A549 (cell line): ENCODE results near the gene STIM1. TPM values are rescaled to one million over a fixed set of nuclear protein-coding genes. Genes with fewer than 3 reads are reported as not detected.

ENCODE experiments used
- ATAC-seq, 2 experiments: fragments of 200-7000 bp in 1 of 2; fragments of >200 bp in 1 of 2; cut with Nextera tagmentation in 1 of 2; cut with Tn5 transposase in 1 of 2; 3 replicates each; pipeline versions ENCODE4 v1.8.0 to v1.9.1; 2018 to 2020; ENCODE audit warnings: mild to moderate bottlenecking in 1 of 2, moderate library complexity in 1 of 2
- CTCF ChIA-PET: fragments of 300-600 bp; sonication (Branson Sonifier 250); formaldehyde crosslinking; extraction: SDS; loops from one replicate; lab custom pipeline; 2021; ENCODE audit warnings: antibody characterized with exemption, inconsistent platforms; lab: Yijun Ruan, JAX
- POLR2A ChIA-PET: fragments of 350-600 bp; formaldehyde crosslinking; extraction: SDS; loops from one replicate; lab custom pipeline; 2021; ENCODE audit warnings: antibody characterized with exemption, inconsistent platforms; lab: Yijun Ruan, JAX
- DNase-seq, 2 experiments: peaks; one replicate each; pipeline versions ENCODE4 v3.0.0 to v3.0.0-alpha.2; 2011 to 2016; ENCODE audit warnings: low read depth in 1 of 2, low spot score in 1 of 2
- FAIRE-seq: peaks from 2 replicates; lab custom pipeline; 2011; peaks lifted over from hg19 to GRCh38; lab: Jason Lieb, UNC
- H3K27ac ChIP-seq, 2 experiments: fragments of >200 bp; sonication (Bioruptor Twin); formaldehyde crosslinking; 3 replicates each; pipeline ENCODE4 v1.5.1; 2016 to 2017
- H3K4me1 ChIP-seq: fragments of >200 bp; sonication (Bioruptor Twin); formaldehyde crosslinking; 3 replicates; pipeline ENCODE4 v1.6.1; 2016
- H3K4me2 ChIP-seq: fragments of >200 bp; sonication (Bioruptor Twin); formaldehyde crosslinking; 3 replicates; pipeline ENCODE4 v1.6.1; 2016
- H3K4me3 ChIP-seq: fragments of >200 bp; sonication (Bioruptor Twin); formaldehyde crosslinking; 3 replicates; pipeline ENCODE4 v1.5.1; 2016
- H3K9me3 ChIP-seq: fragments of >200 bp; sonication (Bioruptor Twin); formaldehyde crosslinking; 3 replicates; pipeline ENCODE4 v1.6.1; 2016
- BHLHE40 ChIP-seq: IDR thresholded peaks from 2 replicates; pipeline ENCODE4 v1.6.1; 2012; ENCODE audit warnings: low read depth, low read length, inconsistent platforms
- CEBPB ChIP-seq, 2 experiments: fragments of >200 bp in 1 of 2; sonication (Bioruptor Twin) in 1 of 2; formaldehyde crosslinking in 1 of 2; IDR thresholded peaks; 2 replicates each; pipeline ENCODE4 v1.6.1; 2012 to 2016
- EHF ChIP-seq: fragments of 250-450 bp; sonication (Bioruptor Pico); IDR thresholded peaks from 2 replicates; pipeline ENCODE4 v1.5.0; 2020; ENCODE audit warnings: mild to moderate bottlenecking
- EP300 ChIP-seq, 2 experiments: fragments of >200 bp; sonication (Bioruptor Twin); formaldehyde crosslinking; IDR thresholded peaks; 2 replicates in 1 of 2; 3 replicates in 1 of 2; pipeline ENCODE4 v1.6.1; 2016 to 2017
- ESRRA ChIP-seq: fragments of 150-350 bp; IDR thresholded peaks from 2 replicates; pipeline ENCODE4 v1.6.1; 2014; ENCODE audit warnings: mild to moderate bottlenecking, low read length, borderline replicate concordance
- FOSB ChIP-seq: fragments of 250-450 bp; sonication (Bioruptor Pico); IDR thresholded peaks from 2 replicates; pipeline ENCODE4 v1.5.0; 2020; ENCODE audit warnings: mild to moderate bottlenecking, moderate library complexity
- FOXS1 ChIP-seq: fragments of 250-450 bp; sonication (Bioruptor Pico); IDR thresholded peaks from 2 replicates; pipeline ENCODE4 v1.5.0; 2020; ENCODE audit warnings: mild to moderate bottlenecking, moderate library complexity
- GATA3 ChIP-seq: IDR thresholded peaks from 2 replicates; pipeline ENCODE4 v1.6.1; 2012; ENCODE audit warnings: borderline replicate concordance
- HOXA7 ChIP-seq: fragments of 250-450 bp; sonication (Bioruptor Pico); IDR thresholded peaks from 2 replicates; pipeline ENCODE4 v1.5.0; 2020; ENCODE audit warnings: mild to moderate bottlenecking, moderate library complexity
- HOXB5 ChIP-seq: fragments of 250-450 bp; sonication (Bioruptor Pico); IDR thresholded peaks from 2 replicates; pipeline ENCODE4 v1.5.0; 2020; ENCODE audit warnings: mild to moderate bottlenecking, moderate library complexity
- JUNB ChIP-seq: fragments of >200 bp; sonication (Bioruptor Twin); formaldehyde crosslinking; IDR thresholded peaks from 2 replicates; pipeline ENCODE4 v1.6.1; 2016
- MAFK ChIP-seq: fragments of 450-650 bp; IDR thresholded peaks from 2 replicates; pipeline ENCODE4 v1.6.1; 2014; ENCODE audit not compliant: partially characterized antibody
- POLR2A ChIP-seq: IDR thresholded peaks from 2 replicates; pipeline ENCODE4 v1.6.1; 2012; ENCODE audit warnings: mild to moderate bottlenecking, low read length
- POLR2AphosphoS2 ChIP-seq: conservative IDR thresholded peaks from 2 replicates; pipeline ENCODE4 v1.6.1; 2012; ENCODE audit warnings: low read length, improper control_type of control experiment, inconsistent platforms
- RAD21 ChIP-seq, 2 experiments: fragments of >200 bp in 1 of 2; sonication (Bioruptor Twin) in 1 of 2; formaldehyde crosslinking in 1 of 2; IDR thresholded peaks in 1 of 2; conservative IDR thresholded peaks in 1 of 2; 2 replicates in 1 of 2; 3 replicates in 1 of 2; pipeline ENCODE4 v1.6.1; 2012 to 2018; ENCODE audit warnings: inconsistent platforms in 1 of 2
- RARB ChIP-seq: fragments of 250-450 bp; sonication (Bioruptor Pico); IDR thresholded peaks from 2 replicates; pipeline ENCODE4 v1.8.0; 2021; ENCODE audit warnings: mild to moderate bottlenecking, moderate library complexity
- RCOR1 ChIP-seq: fragments of 150-350 bp; IDR thresholded peaks from 2 replicates; pipeline ENCODE4 v1.6.1; 2014; ENCODE audit warnings: antibody characterized with exemption, low read length, low read depth
- SMC3 ChIP-seq: fragments of >200 bp; sonication (Bioruptor Twin); formaldehyde crosslinking; IDR thresholded peaks from 3 replicates; pipeline ENCODE4 v1.6.1; 2018; ENCODE audit warnings: inconsistent platforms
- TFCP2L1 ChIP-seq: fragments of 250-450 bp; sonication (Bioruptor Pico); IDR thresholded peaks from 2 replicates; pipeline ENCODE4 v1.5.0; 2021; ENCODE audit warnings: mild to moderate bottlenecking
- TP53 ChIP-seq: fragments of 250-450 bp; sonication (Bioruptor Pico); IDR thresholded peaks from 2 replicates; pipeline ENCODE4 v1.5.0; 2021; ENCODE audit warnings: mild to moderate bottlenecking, moderate library complexity
- ZFP36 ChIP-seq: fragments of 450-650 bp; IDR thresholded peaks from 2 replicates; pipeline ENCODE4 v1.6.1; 2014; ENCODE audit warnings: borderline replicate concordance; ENCODE audit not compliant: partially characterized antibody
- ZSCAN20 ChIP-seq: fragments of 250-450 bp; sonication (Bioruptor Pico); IDR thresholded peaks from 2 replicates; pipeline ENCODE4 v1.8.0; 2022; ENCODE audit warnings: mild to moderate bottlenecking, moderate library complexity
- WGBS: methylation state at CpG from one replicate; pipeline ENCODE4 v1.1.6; 2017; ENCODE audit errors: missing lambda C conversion rate; 5-methylcytosine and 5-hydroxymethylcytosine counted together
- polyA plus RNA-seq, 4 experiments: library from polyadenylated mRNA; depleted of rRNA in 3 of 4; stranded (reverse); fragments of >200 nt; fragmentation: RNase III in 1 of 4; extraction: RNeasy Plus Mini Kit Qiagen cat#74134 plus additional on column Dnase treatment in 1 of 4; gene quantifications; 2 replicates in 3 of 4; 3 replicates in 1 of 4; pipeline ENCODE4 v1.2.3, GENCODE V29; 2011 to 2017
- TF ChIP-seq, protein P1 (sequence below): fragments of 200-600 bp; sonication (generic); IDR thresholded peaks from 2 replicates; pipeline ENCODE4 v1.6.1; 2016; ENCODE audit warnings: antibody characterized with exemption, mild to moderate bottlenecking, moderate library complexity
- TF ChIP-seq, protein P2 (sequence below): IDR thresholded peaks from 2 replicates; pipeline ENCODE4 v1.6.1; 2012
- TF ChIP-seq, protein P3 (sequence below): fragments of >200 bp; sonication (Bioruptor Twin); formaldehyde crosslinking; IDR thresholded peaks from 2 replicates; pipeline ENCODE4 v1.6.1; 2016
- TF ChIP-seq, protein P4 (sequence below): fragments of 450-650 bp; IDR thresholded peaks from 2 replicates; pipeline ENCODE4 v1.6.1; 2014; ENCODE audit warnings: antibody characterized with exemption
- TF ChIP-seq, protein P5 (sequence below): IDR thresholded peaks from 2 replicates; pipeline ENCODE4 v1.6.1; 2012
- TF ChIP-seq, protein P6 (sequence below): IDR thresholded peaks from 2 replicates; pipeline ENCODE4 v1.6.1; 2012; ENCODE audit warnings: low read depth, borderline replicate concordance

Gene STIM1
- polyA plus RNA-seq, 2 of the 4 experiments (the other 2 are of a cell fraction) = 35.2 to 38.7 TPM

DNA sequence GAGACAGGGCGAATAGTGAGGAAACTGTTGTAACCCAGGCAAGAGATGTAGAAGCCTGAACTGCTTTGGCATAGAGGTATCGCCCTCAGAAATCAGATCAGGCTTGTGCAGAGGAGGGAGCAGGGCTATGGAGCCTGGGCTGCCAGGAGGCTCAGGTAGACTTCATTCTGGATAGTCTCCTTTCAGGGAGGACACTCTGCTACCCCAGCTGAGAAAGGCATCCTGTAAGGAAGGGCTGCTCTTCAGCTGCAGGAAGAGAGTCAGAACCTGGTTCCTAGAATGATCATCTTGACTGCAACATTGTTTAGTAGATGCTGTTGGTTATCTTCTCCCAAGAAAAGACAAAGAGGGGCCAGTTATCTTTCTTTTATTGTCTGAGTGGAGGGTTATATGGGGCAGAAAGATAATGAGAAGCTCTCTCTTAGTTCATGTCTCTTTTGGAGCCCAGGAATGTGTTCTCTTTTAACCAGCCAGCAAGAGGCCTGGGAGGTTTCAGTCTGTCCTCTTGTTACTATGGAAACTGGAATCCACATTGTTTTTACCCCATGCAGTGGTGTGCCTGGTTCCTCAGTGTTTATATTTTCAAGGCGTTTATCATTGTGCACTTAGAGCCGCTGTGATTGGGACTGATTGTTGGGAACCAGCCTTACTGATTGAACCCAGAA is 95.7 kb downstream of the STIM1 start (continued):
- TF ChIP-seq, protein P1, sequence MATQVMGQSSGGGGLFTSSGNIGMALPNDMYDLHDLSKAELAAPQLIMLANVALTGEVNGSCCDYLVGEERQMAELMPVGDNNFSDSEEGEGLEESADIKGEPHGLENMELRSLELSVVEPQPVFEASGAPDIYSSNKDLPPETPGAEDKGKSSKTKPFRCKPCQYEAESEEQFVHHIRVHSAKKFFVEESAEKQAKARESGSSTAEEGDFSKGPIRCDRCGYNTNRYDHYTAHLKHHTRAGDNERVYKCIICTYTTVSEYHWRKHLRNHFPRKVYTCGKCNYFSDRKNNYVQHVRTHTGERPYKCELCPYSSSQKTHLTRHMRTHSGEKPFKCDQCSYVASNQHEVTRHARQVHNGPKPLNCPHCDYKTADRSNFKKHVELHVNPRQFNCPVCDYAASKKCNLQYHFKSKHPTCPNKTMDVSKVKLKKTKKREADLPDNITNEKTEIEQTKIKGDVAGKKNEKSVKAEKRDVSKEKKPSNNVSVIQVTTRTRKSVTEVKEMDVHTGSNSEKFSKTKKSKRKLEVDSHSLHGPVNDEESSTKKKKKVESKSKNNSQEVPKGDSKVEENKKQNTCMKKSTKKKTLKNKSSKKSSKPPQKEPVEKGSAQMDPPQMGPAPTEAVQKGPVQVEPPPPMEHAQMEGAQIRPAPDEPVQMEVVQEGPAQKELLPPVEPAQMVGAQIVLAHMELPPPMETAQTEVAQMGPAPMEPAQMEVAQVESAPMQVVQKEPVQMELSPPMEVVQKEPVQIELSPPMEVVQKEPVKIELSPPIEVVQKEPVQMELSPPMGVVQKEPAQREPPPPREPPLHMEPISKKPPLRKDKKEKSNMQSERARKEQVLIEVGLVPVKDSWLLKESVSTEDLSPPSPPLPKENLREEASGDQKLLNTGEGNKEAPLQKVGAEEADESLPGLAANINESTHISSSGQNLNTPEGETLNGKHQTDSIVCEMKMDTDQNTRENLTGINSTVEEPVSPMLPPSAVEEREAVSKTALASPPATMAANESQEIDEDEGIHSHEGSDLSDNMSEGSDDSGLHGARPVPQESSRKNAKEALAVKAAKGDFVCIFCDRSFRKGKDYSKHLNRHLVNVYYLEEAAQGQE = no peak
- TF ChIP-seq FOXS1 (CRISPR knock-in tag) = no peak

DNA sequence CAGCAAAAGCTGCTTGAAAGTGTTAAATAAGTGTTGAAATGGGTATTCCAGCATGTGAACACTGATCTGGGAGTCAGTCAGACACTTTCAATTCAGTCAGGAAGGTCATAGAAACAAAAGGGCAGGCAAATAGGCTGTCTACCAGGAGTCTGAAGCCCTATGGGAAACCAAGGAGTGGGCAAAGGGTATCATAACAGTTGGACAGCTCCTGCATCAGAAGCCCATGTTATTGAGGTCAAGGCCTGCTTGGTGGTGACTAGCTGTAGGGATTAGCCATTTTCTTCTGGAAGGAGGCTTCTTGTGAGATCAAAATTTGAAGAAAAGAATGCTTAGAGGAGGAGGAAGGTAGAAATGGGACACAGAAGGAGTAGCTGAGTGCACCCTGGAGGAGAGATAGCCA is 97.3 kb downstream of the STIM1 start:
- Histone ChIP-seq H3K27ac (no peak overlapping the region), H3K4me1 (peaks cover 16% of the 10 kb centered on the region), H3K9me3 (no peaks in the 10 kb centered on the region), H3K4me2 (no peak overlapping the region), H3K4me3 (no peak overlapping the region)
- DNase-seq = no peak
- no peak for ATAC-seq
- no peak for FAIRE-seq
- ChIA-PET POLR2A (interaction anchor here (0.6 kb wide), 1 partner anchor 112 kb away, joined by 4 read pairs; the partner anchor contains the start of gene RHOG), CTCF (interaction anchor here (1.3 kb wide), 1 partner anchor 98 kb away, joined by 4 read pairs; the partner anchor contains the start of gene STIM1)
- no peak for TF ChIP-seq POLR2A
- TF ChIP-seq HOXB5 (CRISPR knock-in tag) = no peak
- no peak for TF ChIP-seq CEBPB (IDR thresholded peaks at IDR 0.05)
- TF ChIP-seq, protein P2, sequence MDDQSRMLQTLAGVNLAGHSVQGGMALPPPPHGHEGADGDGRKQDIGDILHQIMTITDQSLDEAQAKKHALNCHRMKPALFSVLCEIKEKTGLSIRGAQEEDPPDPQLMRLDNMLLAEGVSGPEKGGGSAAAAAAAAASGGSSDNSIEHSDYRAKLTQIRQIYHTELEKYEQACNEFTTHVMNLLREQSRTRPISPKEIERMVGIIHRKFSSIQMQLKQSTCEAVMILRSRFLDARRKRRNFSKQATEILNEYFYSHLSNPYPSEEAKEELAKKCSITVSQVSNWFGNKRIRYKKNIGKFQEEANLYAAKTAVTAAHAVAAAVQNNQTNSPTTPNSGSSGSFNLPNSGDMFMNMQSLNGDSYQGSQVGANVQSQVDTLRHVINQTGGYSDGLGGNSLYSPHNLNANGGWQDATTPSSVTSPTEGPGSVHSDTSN = no peak
- no peak for TF ChIP-seq RAD21 (conservative IDR thresholded peaks at IDR 0.05 in 1 of 2, IDR thresholded peaks at IDR 0.05 in 1 of 2)
- TF ChIP-seq RCOR1 = no peak
- no peak for TF ChIP-seq EHF (CRISPR knock-in tag)
- no peak for TF ChIP-seq HOXA7 (CRISPR knock-in tag)
- TF ChIP-seq FOSB = no peak
- no peak for TF ChIP-seq ZFP36
- no peak for TF ChIP-seq BHLHE40
- TF ChIP-seq POLR2AphosphoS2 = no peak
- TF ChIP-seq JUNB = no peak
- no peak for TF ChIP-seq TP53
- TF ChIP-seq, protein P3, sequence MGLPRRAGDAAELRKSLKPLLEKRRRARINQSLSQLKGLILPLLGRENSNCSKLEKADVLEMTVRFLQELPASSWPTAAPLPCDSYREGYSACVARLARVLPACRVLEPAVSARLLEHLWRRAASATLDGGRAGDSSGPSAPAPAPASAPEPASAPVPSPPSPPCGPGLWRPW = no peak

DNA sequence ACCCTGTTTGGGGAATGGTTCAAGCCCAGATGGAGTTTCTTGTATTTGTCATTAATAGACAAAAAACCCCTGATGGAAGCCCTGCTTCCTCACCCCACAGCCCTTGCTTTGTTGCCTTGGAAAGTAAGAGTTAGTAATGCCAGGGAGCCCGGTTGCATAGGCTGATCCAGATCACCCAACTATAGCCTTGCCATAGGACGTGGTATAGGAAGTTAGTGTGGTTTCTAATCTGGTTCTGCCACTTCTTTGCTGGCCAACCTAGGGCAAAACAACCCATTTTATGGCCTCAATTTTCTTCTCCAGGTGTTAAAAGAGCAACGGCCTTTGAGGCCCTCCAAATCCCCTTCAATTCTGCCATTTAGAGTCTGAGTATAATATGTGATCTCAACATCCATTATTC is 97.9 kb downstream of the STIM1 start:
- Histone ChIP-seq H3K27ac (no peak overlapping the region), H3K4me2 (no peak overlapping the region), H3K4me3 (no peak overlapping the region), H3K4me1 (peaks cover 16% of the 10 kb centered on the region), H3K9me3 (no peaks in the 10 kb centered on the region)
- CTCF ChIA-PET = interaction anchor here (1.3 kb wide), 1 partner anchor 99 kb away, joined by 4 read pairs; the partner anchor contains the start of gene STIM1
- ATAC-seq (no peak), FAIRE-seq (no peak), DNase-seq (no peak)
- POLR2A ChIA-PET = interaction anchor here (0.6 kb wide), 1 partner anchor 113 kb away, joined by 4 read pairs; the partner anchor contains the start of gene RHOG
- TF ChIP-seq, protein P4, sequence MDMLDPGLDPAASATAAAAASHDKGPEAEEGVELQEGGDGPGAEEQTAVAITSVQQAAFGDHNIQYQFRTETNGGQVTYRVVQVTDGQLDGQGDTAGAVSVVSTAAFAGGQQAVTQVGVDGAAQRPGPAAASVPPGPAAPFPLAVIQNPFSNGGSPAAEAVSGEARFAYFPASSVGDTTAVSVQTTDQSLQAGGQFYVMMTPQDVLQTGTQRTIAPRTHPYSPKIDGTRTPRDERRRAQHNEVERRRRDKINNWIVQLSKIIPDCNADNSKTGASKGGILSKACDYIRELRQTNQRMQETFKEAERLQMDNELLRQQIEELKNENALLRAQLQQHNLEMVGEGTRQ = no peak
- TF ChIP-seq EHF (CRISPR knock-in tag) (no peak), RCOR1 (no peak), TFCP2L1 (CRISPR knock-in tag) (no peak), POLR2A (no peak), SMC3 (no peak), POLR2AphosphoS2 (no peak), GATA3 (no peak), RARB (CRISPR knock-in tag) (no peak), EP300 (IDR thresholded peaks at IDR 0.05) (no peak), ESRRA (no peak), FOXS1 (CRISPR knock-in tag) (no peak), CEBPB (IDR thresholded peaks at IDR 0.05) (no peak), ZSCAN20 (CRISPR knock-in tag) (no peak), BHLHE40 (no peak), MAFK (no peak)
- TF ChIP-seq, protein P5, sequence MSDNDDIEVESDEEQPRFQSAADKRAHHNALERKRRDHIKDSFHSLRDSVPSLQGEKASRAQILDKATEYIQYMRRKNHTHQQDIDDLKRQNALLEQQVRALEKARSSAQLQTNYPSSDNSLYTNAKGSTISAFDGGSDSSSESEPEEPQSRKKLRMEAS = no peak
- TF ChIP-seq, protein P6, sequence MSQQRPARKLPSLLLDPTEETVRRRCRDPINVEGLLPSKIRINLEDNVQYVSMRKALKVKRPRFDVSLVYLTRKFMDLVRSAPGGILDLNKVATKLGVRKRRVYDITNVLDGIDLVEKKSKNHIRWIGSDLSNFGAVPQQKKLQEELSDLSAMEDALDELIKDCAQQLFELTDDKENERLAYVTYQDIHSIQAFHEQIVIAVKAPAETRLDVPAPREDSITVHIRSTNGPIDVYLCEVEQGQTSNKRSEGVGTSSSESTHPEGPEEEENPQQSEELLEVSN = no peak
- WGBS = 87% methylated on average over 3 of the region's 3 CpGs
